Measurements from ENCODE around the gene CHI3L1.

Gene CHI3L1

GRCh38 chr1:203149188-203149840 is 37.2 kb downstream of the CHI3L1 start:
- DNase-seq, result no peak

- DNase-seq, result no peak
Observed at GRCh38 chr1:203148579-203148978, 37.9 kb downstream of the CHI3L1 start.

- no peak for DNase-seq
Observed at GRCh38 chr1:203148127-203148526, 38.4 kb downstream of the CHI3L1 start.

GRCh38 chr1:203147376-203147775 is 39.1 kb downstream of the CHI3L1 start:
- DNase-seq, result no peak

DNA sequence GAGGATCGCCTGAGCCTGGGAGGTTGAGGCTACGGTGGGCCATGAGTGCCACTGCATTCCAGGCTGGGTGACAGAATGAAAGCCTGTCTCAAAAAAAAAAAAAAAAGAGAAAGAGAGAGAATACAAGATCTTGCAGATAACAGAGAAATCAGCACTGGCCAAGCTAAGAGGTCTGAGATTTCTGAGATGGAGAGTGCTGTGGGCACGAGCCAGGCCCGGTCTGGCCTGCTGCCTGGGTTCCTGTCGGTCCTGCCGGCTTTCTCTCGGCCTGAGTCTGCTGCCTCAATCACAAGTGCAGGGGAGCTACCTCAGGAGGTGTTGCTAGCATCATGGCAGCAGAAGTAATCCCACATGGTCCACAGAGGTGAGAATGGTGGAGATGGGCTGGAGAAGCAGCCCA is 40.0 kb downstream of the CHI3L1 start:
- no peak for DNase-seq

- DNase-seq, result no peak
Observed at GRCh38 chr1:203146042-203146369, 40.5 kb downstream of the CHI3L1 start.

DNA sequence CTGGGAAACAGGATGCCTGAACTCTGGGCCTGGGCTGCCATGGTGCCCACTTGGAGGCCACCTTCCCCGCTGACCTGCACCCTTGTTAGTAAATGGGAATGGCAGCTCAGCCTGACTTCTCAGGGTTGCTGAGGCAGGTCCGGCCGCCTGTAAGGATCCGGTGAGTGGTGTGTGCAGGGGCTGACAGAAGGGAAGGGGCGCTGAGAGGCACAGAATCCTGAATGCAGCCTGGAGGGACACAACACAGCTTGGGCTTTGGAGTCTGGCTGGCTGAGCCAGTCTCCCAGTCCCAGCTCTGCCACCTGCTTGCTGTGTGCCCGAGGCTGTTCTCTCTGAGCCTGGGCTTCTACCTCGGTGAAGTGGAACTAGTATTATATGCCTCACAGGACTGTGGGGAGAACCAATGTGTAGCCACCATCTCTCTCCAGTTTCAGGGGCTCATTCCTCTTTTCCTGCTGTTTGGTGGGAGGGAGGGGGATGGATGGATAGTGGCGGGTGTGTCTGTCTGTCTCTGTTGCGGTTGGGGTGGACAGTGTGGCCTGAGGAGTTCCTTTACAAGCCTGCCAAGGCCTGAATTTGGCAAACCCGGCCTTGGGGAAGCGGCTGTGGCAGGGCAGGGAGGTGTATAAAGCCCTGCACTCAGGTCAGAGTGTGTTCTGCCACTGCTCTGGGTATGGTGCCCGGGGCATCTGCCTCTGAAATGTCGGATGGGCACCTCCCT is 41.0 kb downstream of the CHI3L1 start:
- no peak for DNase-seq

DNA sequence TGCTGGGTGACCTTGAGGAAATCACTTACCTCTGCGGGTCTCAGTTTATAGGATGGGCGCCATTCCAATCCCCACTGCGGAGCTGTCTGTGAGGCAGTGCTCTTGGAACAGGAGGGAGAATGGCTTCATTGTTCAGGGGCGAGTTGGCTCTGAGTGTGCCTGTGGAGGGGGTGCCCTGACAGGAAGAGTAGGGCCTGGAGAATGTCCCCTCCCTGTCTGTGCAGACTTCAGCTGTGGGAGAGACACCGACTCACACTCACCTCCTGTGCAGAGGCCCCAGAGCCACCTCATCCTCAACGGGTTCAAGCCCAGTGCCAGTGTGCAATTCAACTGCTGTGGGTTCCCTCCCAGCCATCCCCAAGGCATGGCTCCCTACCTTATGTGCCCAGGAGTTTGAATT is 41.8 kb downstream of the CHI3L1 start:
- DNase-seq, result no peak

GRCh38 chr1:203143641-203144040 is 42.9 kb downstream of the CHI3L1 start:
- no peak for DNase-seq

DNA sequence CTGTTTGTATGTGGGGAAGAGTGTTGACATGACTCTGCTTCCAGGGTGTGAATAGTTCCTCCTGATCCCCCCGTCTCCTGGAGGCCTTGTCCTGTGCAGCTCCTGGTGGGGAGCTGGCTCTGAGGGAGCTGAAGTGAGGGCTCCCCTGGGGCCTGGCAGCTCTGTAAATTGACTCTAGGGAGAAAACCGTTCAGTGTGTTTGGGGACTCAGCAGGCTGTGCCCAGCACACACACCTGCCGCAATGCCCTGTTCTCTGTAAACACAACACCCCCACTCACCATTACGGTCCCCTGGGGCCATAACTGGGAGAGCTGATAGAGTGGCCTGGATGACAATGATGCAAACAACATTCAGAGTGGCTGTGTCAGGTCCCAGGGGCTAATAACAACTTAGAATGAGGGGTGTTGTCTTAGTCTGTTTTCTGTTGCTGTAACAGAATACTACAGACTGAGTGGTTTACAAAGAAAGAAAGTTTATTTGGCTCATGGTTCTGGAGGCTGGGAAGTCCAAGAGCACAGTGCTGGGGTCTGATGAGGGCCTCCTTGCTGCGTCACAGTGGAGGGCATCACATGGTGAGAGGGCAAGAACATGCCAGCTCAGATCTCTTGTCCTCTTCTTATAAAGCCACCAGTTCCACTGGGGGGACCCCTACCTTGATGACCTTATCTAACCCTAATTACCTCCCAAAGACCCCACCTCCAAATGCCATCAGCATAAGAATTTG is 43.7 kb downstream of the CHI3L1 start:
- DNase-seq, result no peak

DNA sequence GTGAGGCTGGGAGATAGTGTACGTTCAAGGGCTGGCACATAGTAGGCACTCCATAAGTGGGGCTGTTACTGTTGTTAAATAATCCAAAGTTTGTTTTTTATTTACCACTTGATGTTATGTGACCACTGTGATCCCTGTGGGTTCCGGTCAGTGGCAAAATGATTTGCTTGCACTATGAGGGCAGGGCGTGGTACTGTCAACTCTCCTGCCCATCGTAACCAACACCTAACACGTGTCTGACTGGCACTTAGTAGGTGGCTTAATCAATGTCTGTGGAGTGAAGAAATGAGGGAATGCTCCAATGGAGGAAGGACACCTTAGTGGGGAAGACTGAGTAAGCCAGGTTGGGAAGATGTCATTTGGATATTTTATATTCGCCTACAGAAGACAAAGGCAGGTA is 44.4 kb downstream of the CHI3L1 start:
- DNase-seq, result no peak

DNA sequence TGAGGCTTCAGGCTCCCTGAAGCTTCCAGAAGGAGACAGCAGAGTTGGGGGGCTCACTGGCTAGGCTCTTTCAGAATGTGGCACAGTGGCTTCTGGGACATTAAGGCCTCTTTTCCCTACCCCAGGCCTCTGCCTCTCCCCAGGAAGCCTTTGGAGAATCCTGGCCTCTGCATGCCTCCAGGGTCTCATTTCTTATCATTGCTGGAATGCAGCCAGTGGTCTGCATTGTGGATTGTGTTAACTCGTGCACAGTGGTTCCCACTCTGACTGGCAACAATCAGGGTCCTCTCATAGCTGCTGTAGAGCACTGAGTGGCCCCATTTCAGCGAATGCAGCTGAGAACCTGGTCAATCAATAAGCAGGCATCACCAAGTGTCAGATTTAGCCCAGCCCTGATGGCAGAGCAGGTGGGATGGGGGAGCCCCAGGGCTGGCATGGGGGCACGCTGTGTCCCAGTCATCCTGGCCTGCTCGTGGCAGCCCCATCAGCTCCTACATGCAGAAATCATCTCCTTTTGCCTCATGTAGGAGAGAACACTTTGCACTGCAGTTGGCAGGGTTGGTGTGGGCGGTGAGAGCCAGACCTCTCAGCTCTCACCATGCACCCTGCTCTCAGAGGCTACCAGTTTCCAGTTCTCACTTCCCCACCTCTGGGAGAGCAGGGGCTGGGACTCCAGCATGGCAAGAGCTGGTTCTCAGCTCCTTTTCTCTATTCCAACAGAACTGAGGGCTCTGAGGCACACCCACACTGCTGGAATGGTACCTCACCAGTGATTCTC is 45.6 kb downstream of the CHI3L1 start:
- DNase-seq, result peak in 2 of 3 donors; percentile 45 to 60

- no peak for DNase-seq
Observed at GRCh38 chr1:203139976-203140475, 46.5 kb downstream of the CHI3L1 start.

- DNase-seq, result no peak
Observed at GRCh38 chr1:203138066-203138465, 48.4 kb downstream of the CHI3L1 start.

GRCh38 chr1:203137324-203137723 is 49.2 kb downstream of the CHI3L1 start:
- no peak for DNase-seq

DNA sequence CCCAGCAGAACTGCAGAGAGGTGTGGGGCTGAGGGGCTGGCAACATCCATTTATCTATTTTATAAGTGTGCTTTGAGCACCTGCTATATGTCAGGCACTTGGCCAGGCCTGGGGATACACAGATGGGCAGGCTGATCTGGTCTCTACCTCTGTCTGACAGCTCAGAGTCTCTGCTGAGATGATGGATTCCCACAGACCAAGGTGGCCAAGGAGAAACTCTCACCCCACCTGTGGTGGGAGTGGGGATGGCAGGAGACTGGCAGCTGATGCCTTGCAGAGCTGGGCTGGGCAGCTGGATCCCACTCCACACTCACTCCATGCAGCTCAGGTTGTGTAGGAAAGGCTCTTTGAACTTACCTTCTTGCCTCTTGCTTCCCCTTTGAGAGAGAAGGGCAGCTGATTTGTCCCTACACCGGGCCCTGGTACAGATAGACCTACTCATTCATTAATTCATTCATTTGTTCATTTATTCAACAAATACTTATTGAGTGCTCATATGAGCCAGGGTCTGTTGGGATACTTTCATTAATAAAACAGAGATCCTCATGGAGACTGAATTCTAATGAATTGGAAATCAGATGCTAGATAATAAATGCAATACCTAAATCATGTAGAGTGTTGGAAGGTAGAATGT is 50.0 kb downstream of the CHI3L1 start:
- DNase-seq, result no peak

DNA sequence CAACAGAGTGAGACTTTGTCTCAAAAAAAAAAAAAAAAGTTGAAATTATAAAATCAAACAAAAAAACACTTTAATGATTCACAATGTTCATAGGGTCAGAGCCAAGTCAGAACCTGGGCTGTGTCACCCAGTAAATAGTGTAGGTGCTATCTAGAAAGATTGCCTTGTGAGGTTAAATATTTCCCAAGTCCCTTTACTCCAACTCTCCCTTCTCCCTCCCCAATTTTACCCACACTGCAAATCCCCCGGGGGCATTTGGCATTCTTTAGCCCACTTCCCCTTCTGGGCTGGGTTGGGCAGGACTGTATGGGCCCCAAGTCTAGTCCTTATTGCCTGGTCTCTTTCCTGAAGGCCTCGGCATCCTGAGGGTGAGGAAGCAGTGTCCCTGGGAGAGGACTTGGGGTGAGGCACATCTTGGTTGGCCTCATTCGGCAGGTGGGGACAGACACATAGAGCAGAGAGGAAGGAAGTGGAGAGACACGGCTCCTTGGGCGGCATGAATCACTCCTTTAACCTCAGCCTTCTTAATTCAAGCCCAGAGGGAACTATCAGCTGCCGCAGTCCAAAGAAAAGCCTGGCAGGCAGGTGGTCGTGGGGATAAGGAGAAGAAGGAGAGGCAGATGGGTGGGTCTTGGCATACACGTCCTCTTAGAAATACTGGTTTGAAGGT is 50.7 kb downstream of the CHI3L1 start:
- peak; percentile 66 to 68 (median 67) for DNase-seq

- DNase-seq, result peak; percentile 86 to 88 (median 86)
Observed at GRCh38 chr1:203133970-203134725, 52.4 kb downstream of the CHI3L1 start.

GRCh38 chr1:203131548-203132200 is 54.8 kb downstream of the CHI3L1 start:
- no peak for DNase-seq

GRCh38 chr1:203130358-203130985 is 56.0 kb downstream of the CHI3L1 start:
- DNase-seq, result no peak

Measured in suppressor macrophage treated with lipopolysaccharide for 1 hour (primary cell).